HG03457 (cell line): Measurements from ENCODE around the gene CCDC170.

Experiments used
- ATAC-seq: cut with Tn5 transposase; IDR thresholded peaks from one replicate; pipeline ENCODE4 v1.9.1; 2021; ENCODE audit warnings: moderate number of reproducible peaks; ENCODE audit not compliant: unreplicated experiment

The CCDC170 gene

DNA sequence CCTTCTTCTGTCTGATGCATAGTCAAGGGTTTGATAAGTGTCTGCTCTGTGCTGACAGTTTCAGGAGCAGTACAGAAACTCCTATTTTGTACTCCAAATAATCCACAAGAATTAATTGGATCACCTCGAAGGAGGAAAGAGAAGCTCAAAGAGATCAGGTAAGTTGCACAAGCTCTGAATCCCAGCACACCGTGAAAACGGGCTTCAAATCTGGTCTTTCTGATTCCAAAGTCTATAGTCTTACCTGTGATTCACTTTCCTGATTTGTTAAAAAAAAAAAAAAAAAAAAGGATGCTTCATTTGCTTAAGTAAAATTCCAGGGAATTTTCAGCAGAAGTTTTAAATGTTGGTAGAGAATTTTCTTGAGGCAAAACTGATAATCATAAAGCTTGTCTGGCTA is 157.8 kb downstream of the CCDC170 start:
- no peak for ATAC-seq

- ATAC-seq, result no peak
Observed at GRCh38 chr6:151652325-151652724, 158.5 kb downstream of the CCDC170 start.

DNA sequence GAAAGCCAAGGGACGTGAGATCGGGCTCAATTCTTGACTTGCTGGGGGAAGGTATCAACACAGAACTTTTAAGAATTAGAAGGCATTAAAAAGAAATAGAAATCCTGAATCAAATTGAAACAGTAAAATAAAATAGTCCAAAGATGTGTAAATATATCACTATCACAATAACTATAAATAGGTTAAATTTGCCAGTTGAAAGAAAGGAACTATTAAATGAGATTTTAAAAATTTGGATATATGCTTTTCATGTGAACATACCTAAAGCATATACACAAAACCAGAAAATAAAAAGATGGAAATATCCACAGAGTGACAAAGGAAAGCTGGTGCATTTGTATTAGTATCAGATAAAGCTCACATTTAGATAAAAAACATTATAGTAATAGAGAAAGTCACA is 161.3 kb downstream of the CCDC170 start:
- no peak for ATAC-seq

DNA sequence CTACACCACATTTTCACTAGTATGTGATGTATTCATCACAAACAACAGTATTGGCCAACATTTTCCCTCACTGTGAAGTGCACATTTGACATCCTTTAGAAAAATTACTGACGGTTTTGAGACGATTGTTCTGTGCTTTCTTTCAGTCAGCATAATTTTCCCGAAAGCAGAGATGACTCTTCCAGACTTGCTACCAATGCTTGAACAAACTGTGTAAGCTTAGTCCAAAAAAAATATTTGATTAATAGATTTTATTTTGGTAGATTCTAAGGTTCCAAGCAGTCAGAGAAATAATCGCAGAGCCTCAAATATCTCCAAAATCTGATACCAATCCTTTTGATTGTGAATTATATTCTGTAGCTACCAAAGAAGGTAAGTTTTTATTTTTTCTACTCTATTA is 162.6 kb downstream of the CCDC170 start:
- ATAC-seq, result no peak

DNA sequence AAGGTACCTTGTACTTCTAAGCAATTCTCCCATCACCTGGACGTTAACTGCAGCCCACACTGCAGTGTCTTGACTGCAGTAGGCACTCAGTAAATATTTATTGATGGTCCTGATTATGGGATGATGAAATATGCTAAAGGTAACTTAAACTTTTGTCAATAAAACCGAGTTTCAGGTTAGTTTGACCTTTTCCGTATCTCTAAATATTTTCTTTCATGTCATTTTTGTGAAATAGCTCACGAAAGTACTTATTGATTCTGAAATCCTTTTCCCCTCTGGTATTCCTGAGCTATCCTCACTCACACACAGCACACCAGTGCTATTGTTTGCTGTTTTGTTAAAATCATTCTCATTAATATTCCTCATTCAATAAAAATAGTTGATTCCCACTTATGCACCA is 164.3 kb downstream of the CCDC170 start:
- ATAC-seq, result no peak

DNA sequence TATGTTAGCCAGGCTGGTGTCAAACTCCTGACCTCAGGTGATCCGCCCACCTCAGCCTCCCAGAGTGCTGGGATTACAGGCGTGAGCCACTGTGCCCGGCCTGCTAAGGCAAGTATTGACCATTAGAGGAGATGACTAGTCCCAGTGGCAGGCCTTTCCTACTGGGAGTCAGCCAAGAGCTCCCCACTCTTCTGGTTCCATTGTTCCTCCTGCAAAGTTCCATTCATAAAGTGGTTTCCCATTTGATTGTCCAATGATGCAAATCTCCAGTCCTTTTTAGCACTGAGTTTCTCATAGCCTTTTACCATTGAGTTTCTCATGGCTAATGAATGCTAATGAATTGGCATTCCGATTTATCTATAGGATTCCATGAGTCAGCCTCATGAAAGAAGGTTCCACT is 165.4 kb downstream of the CCDC170 start:
- ATAC-seq, result no peak

GRCh38 chr6:151661509-151661908 is 167.7 kb downstream of the CCDC170 start:
- no peak for ATAC-seq

DNA sequence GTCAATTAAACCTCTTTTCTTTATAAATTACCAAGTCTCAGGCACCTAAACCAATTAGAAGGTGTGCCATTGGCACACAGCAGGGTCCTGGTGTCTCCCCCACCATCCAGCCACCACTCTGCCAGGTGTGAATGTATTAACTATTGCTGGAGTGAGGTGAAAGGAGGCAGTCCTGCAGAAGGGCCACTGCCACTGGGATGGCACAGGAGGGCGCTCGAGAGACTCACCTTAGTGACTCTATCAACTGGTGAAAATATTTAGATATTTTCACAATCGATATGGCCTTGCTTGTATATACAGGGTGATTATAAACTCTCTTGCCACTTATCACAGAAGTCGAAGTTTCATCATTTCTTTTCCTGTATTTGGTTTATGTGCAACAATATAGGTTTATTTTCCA is 168.1 kb downstream of the CCDC170 start:
- no peak for ATAC-seq

- ATAC-seq, result no peak
Observed at GRCh38 chr6:151663559-151663958, 169.7 kb downstream of the CCDC170 start.

DNA sequence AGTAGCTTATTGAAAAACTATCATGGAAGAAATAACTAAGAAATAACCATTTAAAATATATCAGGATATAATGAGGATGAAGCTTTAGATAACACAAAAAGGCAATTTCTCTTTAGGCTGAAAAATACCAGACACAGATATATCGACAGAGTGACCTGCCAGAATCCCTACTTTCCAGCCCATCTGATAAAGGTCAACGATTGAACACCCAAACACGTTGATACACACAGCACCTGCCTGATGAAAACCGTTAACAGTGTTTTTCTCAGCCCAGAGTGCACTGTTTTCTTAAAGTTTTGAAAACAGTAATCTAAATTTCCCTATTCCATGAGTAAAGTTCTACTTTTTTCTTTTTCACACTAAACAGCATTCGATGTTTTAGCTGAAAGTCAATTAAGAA is 170.6 kb downstream of the CCDC170 start:
- ATAC-seq, result no peak

DNA sequence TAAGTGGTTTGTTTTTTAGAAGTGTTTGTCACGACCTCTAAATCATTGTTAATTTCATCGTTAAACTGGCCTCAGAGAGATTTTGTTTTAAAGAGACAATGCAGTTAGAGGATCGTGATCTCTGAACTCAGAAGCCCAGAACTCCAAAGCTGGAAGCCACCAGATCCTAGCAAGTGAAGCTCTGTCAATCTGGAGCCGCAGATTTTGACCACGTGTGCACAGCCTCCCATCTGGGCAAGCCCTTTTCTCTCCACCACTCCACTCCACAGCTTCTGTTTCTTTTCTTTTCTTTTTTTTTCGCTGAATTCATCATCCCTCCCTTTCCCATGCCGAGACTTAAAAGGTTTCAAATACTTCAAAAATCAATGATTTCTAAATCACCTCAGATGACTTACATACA is 171.5 kb downstream of the CCDC170 start:
- no peak for ATAC-seq

GRCh38 chr6:151666526-151666925 is 172.7 kb downstream of the CCDC170 start:
- ATAC-seq, result no peak

- ATAC-seq, result no peak
Observed at GRCh38 chr6:151669208-151669560, 175.4 kb downstream of the CCDC170 start.

GRCh38 chr6:151670116-151670515 is 176.3 kb downstream of the CCDC170 start:
- ATAC-seq, result no peak
